T follicular helper cell (primary cell): Measurements from ENCODE around the gene BCL2.

ENCODE experiments used
- DNase-seq: peaks from one replicate; pipeline ENCODE4 v3.0.0-alpha.2; 2020; ENCODE audit warnings: low read depth

BCL2 gene

GRCh38 chr18:63140997-63141777, 178.4 kb downstream of the BCL2 start:
- no peak for DNase-seq

- no peak for DNase-seq
These were observed 179.5 kb downstream of the BCL2 start for GRCh38 chr18:63140038-63140450.

DNA sequence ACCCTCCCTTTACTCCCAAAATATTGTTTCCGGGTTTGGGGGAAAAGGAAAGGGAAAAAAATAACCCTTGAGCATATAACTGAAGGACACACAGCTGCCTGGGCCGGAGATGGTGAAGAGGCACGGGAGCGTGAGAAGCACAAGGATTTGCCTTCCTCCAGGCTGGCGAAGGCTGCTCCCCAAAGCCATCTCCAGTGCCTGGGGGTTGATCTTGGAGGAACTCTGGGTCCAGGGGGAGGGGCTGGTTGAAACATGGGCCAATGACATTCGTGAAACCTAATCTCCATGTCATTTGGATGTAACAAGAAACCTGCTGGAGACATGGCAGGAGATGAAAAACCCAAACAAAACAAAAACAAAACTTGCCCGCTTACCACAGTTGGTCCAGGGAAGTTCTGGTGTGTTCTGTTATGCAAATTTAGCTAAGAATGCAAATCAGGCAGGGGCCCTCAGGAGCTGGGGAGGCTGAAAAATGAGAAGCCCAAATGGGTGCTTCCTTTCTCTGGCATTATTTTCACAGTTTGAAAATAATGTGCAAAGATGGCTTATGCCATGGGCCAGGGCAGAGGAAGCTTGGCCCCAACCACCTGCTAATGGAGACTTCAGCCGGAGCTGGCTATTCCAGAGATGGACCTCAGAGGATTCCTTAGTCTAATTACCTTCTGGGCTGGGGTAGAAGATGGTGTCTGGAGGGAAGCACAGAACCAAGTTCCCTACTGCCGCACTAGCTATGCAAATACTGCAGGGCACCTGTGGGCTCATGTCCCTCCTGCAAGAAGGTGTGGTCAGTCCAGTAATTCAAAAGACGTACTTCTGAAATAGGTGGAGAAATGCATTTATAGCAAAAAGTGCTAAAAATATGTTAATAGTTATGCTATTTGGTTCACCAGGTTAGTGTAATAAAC, 180.9 kb downstream of the BCL2 start:
- DNase-seq: no peak

DNA sequence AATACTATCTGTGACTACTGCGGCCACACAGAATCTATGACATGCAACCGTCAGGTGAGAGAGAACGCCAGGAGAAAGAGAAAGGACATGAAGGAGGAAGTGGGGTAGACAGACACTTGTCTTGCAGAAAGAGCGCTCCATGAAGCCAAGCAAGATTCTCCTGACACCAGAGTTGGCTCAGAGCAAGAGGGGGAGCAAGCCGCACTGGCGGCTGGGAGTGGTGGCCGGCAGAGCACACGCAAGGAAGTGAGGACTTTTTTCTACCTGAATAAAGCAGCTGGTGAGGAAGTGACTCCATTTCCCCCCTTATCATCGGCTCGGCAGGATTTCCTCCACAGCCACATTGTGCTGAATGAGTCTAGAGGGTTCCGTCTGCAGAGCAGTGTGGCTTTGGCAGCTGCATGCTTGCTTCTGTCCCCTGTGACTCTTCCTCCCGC, 181.6 kb downstream of the BCL2 start:
- DNase-seq: peak; percentile 52

- DNase-seq: no peak
These were observed 184.5 kb downstream of the BCL2 start for GRCh38 chr18:63135101-63135500.

GRCh38 chr18:63132819-63133200, 186.8 kb downstream of the BCL2 start:
- no peak for DNase-seq

DNA sequence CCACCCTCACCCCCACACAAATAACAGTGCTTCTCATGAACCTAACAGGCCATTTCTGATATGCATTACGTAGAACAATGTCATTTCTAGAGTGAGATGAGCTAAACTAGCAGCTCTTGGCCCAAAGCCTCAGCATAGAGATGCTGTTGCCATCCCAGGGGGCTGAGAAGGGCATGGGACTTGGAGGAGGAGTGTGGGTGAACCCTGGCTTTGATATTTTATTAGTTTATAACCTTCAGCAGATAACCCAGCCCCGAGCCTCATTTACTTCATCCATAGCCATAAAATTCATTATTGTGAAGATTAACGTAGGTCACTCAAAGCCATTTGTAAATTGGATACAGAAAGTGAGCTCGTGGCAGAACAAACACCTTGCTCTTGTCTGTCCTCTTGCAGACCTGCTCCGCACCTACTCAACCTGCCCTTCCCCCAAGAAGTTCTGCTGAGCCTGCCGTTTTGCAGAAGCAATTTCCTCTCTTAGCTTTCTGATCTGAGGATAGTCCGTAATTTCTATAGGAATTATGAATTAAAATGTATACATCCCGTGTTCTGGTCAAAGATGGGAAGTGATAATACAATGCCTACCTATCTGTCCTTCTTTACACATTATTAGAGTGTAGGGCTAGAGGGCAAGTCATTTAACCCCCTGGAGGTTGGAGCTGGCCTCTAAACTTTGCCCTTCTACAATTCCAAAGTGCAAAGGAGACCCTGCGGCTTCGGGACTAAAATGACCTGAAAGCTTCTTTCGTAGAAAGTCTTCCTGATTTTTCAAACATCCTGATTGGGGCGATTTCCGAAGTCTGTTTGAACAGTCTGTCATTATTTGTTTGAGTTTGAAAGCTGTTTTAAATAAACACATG, 187.4 kb downstream of the BCL2 start:
- no peak for DNase-seq

DNA sequence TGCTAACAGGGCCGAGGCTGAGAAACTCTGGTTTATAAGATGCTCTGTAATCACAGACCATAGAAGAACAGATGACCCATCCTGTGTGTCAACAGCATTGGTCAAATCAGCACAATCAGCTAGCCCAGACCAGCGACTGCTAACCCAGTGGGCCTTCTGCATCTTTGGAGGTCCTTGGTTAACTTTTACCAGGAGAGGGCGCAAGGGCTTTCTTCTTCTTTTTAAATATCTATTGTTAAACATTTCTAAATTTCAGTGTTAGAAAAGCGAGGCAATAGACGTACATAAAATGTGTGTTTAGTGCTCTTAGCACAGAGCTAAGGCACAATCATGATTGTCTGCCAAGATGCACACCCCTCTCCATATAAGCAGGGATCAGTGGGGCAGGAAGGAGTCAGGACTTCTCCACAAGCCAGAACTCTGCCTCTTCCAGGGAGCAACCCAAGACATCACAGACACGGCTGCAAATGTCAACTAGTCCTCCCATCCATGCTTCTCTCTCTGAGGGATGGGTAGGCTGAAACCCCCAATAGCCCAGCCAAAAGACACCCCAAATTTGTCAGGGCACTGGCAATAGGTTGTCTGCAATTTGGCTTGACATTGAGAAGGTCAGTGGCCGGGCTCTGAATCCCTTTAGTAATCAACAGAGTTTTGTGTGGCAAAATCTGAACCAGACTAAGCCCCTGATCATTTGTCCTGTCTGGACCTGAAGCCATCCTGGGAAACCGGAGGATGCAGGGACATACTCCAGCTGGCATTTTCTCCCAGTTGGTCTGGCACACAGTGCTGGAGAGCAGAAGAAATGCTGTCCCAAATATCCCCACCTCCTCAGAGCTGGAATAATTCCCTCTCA, 188.2 kb downstream of the BCL2 start:
- peak; percentile 51 for DNase-seq

DNA sequence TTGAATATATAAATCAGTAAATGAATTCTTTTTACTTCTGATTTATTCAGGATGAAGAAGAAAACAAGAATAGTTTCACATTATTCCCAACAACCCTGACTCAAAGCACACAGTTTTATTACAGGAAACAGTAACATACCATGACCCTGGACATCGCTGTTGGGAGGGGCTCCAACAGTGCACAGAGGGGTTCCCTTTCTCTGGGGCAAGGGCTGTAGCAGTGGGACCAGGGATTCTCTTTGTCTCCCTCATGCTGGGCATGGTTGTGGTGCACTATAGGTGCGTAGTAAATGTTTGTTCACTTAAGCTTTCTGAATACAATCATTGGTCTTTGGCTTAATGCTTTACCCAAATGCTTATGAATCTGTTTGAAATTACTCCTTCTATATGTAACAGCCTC, 189.4 kb downstream of the BCL2 start:
- no peak for DNase-seq

- DNase-seq: no peak
These were observed 191.2 kb downstream of the BCL2 start for GRCh38 chr18:63128237-63128974.

DNA sequence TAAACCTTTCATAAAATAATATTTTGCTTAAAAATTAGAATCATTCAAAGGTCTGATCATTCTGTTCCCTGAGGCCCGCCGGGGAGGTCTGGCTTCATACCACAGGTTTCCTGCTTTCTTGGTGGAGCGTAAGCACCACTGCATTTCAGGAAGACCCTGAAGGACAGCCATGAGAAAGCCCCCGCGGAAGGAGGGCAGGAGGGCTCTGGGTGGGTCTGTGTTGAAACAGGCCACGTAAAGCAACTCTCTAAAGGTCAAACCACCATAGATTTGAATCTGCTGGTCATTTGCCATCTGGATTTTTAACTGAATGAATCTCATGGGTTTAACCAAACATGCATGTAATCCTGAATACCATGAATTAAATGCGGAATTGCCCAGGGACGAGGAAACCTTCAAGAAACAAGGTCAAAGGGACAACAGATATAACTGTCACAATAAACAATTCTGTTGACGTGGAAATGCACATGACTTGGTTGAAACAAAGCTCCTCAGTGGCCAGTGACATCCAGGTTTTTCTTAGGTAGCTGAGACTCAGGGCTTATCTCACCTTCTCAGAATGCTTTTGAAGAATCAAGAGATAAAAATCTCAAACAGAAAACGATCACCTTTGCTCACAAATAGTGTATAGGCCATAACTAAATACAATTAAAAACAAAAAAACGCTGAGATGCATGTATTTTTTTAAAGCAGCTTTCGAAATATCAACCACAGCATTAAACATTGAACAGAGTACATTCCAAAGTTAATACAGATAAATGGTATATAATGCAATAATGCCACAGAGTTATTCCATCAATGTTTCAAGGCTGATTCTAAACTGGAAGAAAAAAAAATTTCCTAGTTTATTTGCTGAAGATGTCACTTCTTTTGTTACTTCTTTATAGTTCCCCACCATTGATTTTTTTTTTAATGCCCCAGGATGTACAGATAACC, 193.2 kb downstream of the BCL2 start:
- no peak for DNase-seq

- no peak for DNase-seq
These were observed 198.9 kb downstream of the BCL2 start for GRCh38 chr18:63120620-63121019.

GRCh38 chr18:63119647-63120046, 199.9 kb downstream of the BCL2 start:
- DNase-seq: no peak

- DNase-seq: no peak
These were observed 205.5 kb downstream of the BCL2 start for GRCh38 chr18:63113899-63114565.

GRCh38 chr18:63112706-63113105, 206.9 kb downstream of the BCL2 start:
- no peak for DNase-seq

- no peak for DNase-seq
These were observed 207.7 kb downstream of the BCL2 start for GRCh38 chr18:63111671-63112402.

DNA sequence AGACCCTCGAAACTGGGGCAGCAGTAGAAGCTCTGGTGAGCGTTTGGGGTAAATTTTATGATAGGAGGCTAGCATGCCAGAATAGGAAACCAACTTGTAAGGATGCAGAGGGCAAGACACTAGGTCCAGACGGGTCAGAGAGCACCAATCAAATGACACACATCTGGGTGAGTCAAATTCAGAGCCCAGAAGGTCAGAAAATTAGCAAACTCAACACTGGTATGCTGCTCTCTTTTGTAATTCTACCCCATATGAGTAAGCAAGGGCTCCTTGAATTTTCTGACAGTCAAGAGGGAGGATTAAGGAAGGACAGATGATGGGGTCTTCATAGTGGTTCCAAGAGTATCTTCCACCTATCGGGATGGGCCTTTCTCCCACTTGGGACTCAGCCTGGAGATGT, 209.8 kb downstream of the BCL2 start:
- no peak for DNase-seq

GRCh38 chr18:63109022-63109421, 210.5 kb downstream of the BCL2 start:
- DNase-seq: no peak
